ENCODE measurements around the gene ABCA5.

DNA sequence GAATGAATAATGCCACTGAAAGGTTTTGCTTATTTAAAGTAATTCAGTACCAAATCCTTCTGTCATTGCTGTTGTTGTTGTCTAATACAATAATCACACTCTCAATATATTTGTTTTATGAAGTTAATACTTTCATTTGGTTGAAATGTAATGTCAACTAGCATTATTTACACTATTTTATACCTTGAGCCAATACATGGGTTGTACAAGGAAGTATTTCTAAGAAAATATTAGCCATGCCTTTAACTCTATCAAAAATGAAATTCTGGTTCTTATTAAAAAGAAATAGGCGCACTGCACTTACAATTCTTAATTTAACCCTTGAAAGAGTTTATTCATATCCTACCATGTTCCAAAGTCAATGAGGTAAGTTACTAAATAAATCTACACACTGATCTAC lies 80.7 kb downstream of the ABCA5 start:
- TF ChIP-seq, protein P1, sequence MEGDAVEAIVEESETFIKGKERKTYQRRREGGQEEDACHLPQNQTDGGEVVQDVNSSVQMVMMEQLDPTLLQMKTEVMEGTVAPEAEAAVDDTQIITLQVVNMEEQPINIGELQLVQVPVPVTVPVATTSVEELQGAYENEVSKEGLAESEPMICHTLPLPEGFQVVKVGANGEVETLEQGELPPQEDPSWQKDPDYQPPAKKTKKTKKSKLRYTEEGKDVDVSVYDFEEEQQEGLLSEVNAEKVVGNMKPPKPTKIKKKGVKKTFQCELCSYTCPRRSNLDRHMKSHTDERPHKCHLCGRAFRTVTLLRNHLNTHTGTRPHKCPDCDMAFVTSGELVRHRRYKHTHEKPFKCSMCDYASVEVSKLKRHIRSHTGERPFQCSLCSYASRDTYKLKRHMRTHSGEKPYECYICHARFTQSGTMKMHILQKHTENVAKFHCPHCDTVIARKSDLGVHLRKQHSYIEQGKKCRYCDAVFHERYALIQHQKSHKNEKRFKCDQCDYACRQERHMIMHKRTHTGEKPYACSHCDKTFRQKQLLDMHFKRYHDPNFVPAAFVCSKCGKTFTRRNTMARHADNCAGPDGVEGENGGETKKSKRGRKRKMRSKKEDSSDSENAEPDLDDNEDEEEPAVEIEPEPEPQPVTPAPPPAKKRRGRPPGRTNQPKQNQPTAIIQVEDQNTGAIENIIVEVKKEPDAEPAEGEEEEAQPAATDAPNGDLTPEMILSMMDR (IDR thresholded peaks at IDR 0.05; ENCODE audit: borderline replicate concordance, extremely low read depth, low read length, poor library complexity, severe bottlenecking) = no peak
- no peak for TF ChIP-seq EZH2 (IDR thresholded peaks at IDR 0.05; ENCODE audit: borderline replicate concordance, low read depth, low read length, severe bottlenecking)
